GM21619 (cell line): ENCODE data around the gene MEGF11.
"Not testable (repeated sequence)": the region's sequence is repeated elsewhere in the genome, so short reads cannot be mapped to it uniquely, and the experiment has no call there.

Experiments used
- ATAC-seq: cut with Tn5 transposase; IDR thresholded peaks from one replicate; pipeline ENCODE4 v1.9.1; 2021; ENCODE audit not compliant: unreplicated experiment

The MEGF11 gene

DNA sequence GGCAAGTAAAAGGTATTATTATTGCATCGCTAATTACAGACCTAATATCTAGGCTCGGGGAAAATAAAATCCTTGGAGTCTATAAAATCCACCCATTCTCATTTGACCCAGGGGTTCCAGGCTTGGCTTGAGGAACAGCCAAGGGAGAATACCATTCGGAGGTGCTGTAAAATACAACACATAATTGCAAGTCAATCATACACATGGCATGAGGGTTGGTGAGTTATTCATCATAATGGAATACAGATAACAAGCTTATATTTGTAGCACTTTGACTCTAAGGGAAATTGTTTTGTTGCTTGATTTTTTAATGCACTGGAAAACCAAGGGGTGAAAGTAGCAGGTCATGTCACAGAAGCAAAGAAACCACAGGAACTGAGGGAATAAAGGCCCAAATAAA is 23.0 kb upstream of the MEGF11 start:
- ATAC-seq, result no peak

- ATAC-seq, result no peak
Measured at GRCh38 chr15:66275352-66275751, 21.8 kb upstream of the MEGF11 start.

- ATAC-seq, result no peak
Measured at GRCh38 chr15:66270932-66271331, 17.4 kb upstream of the MEGF11 start.

DNA sequence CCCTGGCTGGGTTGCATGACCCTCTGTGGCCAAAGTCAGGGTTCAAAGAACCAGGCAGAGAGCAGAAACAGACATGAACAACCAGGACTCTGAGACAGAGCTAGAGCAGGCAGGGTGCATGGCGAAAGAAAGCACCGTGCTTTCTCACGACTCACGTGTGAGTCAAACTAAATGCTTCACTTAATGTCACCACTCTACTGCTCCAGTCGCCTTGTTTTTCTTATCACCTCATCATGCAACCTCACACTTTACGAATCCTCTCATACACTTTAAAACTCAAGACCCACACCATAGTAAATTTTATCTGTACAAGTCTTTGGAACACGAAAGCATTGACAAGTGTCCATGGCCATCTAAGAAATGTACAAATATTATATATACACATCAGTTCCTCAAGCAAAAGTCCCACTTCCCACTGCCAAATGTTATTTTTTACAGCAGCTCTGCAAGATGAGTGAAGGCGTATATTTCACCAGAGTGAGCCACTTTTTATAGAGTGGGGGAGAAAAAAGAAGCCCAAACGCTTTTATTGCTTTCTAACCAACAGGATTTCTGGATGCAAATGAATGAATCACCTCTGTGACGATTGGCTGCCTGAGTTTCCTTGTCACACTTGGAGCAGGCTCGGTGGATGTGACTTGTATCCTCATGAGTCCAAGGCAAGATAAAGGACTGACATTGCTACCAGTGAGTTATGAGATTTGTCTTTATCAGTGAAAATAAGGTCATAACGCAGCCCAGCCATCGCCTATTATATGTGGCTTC is 16.0 kb upstream of the MEGF11 start:
- ATAC-seq, result no peak

DNA sequence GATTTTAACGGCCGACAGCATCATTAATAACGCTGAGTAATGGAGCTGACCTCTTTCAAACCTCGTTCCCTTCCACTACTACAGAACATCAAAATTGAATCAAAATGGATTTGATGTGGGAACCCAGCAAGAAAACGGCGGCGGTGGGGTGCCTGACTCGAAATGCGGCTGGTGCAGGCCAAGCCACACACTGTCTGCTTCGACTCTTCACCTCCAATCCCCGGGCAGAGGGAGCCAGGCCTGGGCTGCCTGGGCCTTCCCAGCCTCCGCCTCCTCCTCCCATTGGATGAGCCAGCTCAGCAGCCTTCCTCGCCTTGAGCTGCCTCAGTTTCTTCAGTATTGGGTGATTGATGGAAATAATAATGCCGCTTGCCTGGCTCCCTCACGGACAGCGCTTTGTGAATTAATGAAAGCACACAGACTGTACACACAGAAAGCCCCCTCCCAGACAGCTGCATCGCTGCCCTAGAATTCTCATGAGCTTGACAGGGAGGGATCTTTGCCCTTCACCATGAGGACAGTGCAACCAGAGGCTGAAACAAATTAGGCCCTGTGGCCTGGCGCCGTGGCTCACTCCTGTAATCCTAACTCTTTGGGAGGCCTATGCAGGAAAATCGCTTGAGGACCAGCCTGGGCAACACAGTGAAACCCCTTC is 11.4 kb upstream of the MEGF11 start:
- no peak for ATAC-seq

GRCh38 chr15:66262837-66263236 is 9.3 kb upstream of the MEGF11 start:
- ATAC-seq, result not testable (repeated sequence)

DNA sequence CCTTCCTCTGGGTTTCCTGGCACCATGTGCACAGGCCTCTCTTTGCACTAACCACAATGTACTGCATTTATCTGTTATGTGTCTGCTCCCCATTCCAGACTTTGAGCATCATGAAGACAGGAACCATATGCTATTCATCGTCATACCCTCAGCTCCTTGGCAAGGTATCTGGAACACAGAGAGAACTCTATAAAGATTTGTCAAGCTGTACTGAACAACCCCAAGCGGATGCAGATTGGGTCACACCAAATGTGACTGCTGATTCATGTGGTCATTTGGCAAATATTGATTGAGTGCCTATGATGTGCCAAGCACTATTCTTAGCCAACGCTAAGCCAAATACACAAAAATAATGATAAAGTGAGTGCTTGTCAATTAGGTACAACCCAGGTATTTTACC is 7.5 kb upstream of the MEGF11 start:
- ATAC-seq, result no peak

DNA sequence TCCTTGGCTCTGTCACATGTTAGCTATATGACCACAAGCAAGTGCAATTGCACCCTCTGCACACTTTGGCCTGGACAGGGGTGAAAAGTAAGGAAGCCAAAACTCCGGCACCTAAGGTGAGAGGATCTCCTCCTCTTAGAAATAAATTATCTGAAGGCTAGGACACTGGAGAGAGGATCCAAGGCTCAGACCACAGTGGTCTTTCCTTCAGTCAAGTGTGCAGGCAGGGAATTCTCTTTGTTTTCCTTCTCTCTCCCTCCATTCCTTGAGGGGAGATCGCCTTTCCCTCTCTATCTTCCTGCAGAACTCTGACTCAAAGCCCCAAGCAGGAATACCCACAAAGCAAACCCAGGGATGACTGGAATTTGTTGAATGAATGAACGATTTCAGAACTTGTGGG is 3.1 kb upstream of the MEGF11 start:
- ATAC-seq, result no peak

DNA sequence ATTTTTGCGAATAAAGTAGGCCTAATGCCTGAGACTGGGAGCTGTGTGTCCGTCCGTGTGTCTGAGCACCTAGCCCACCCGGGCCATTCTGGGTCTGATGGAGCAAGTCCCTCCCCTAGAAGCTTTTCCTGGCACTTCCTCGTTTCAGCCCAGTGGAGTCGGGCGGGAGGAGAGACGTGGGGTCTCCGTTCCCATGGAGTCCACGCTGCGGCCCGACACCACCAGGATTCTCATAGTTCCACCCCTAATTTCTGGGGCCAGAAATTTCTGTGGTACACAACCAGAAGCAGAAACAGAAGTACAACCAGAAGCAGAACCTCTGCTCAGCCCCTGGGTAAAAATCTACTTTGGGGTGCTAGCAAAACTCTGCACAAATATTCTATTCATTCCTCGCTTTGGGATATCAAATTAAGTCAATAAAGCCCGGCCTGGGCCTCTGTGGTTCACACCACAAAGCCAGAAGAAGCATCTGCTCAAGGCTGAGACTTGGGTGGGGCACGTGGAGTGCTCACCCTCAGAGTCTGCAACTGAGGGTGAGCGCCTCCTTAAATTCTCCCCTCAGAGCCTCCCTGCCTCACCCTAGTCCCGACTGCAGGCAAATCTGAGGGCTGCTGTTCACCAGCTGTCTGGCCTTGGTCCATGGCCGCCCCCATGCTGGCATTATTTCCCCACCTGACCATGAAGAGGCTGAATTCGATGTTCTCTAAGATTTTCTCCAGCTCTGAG is 1.6 kb upstream of the MEGF11 start:
- ATAC-seq, result no peak

- no peak for ATAC-seq
Measured at GRCh38 chr15:66254089-66254950, 770 bp upstream of the MEGF11 start.

DNA sequence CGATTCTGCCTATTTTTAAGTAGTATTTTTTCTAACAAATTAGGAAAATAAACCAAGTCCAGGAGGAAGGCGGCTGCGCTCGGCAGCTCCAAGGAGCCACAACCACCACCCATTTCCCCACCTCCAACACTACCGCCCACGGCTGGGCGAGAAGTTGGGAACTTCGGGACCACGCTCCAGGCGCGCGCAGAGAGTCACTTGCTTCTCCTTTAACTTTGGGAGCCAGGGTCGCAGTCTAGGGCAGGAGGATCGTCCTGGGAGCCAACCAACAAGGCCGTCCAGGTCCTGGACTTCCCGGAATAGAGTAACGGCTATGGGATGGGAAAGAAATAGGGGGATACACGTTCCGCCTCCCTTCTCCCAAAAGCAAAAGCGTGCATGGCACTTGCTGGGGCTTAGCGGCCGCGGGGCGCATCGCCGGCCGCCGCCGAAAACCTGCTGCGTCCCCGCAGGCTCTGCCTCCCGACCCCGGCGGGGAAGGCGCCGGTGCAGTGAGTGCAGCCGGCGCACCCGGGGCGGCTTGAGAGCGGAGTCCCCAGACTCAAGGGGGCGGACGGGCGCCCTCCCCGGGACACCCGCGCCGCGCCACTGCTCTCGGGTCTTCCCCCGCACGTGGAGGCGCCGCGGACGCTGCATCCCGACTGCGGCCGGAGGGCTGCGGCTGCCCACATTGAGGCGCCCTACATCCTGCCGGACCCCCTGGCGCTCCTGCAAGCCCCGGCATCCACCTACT is 699 bp downstream of the MEGF11 start:
- no peak for ATAC-seq

- no peak for ATAC-seq
Measured at GRCh38 chr15:66251790-66252684, 1.5 kb downstream of the MEGF11 start.

GRCh38 chr15:66251065-66251789 is 2.3 kb downstream of the MEGF11 start:
- ATAC-seq, result no peak

- no peak for ATAC-seq
Measured at GRCh38 chr15:66249605-66250174, 3.9 kb downstream of the MEGF11 start.

GRCh38 chr15:66246937-66247336 is 6.6 kb downstream of the MEGF11 start:
- no peak for ATAC-seq

- ATAC-seq, result not testable (repeated sequence)
Measured at GRCh38 chr15:66245832-66246231, 7.7 kb downstream of the MEGF11 start.

DNA sequence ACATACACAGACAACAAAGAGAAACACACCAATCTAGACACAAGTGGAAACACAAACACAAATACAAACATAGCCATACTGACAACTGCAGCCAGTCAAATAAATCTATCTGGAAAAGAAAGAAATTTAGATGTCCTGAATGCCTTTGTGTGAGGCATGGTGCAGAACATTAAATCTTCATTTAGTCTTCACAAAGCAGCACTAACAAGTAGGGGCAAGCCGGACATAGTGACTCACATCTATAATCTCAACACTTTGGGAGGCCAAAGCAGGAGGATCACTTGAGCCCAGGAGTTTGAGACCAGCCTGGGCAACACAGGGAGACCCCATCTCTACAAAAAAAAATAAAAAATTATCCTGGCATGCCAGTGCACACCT is 11.7 kb downstream of the MEGF11 start:
- ATAC-seq, result no peak

DNA sequence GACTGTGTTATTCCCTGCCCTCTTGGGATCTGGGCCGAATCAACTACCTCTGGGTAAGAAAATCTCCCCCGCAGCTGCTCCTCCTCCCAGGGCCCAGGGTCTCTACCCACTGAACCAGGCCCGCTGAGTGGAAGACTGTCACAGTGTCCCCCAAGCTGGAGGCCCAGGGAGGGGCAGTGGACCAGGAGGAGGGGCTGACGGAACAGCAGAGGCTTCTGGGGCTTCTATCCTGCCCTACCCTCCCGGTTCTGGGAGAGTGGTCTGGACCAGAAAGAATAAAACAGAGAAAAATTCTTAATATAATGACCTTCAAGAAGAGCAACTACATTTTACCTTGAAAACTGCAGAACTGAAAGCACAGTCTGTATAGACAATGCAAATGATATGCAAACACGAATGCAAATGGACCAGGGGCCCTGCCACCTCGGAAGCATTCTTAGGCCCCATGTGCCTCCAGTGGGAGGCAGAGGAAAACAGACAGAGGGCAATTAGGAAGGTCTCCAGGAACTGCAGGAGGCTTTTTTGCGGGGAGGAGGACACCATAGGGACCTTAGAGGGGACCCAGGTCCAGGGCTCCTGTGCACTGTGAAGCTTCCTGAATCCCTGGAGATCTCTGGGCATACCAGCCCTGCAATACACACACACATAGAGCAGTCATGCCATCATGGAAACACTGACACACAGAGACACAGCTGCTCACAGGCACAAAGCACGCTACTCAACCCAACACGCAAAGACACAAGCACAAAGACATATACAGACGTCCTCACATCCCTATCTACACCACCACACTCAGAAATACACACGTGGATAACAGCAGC is 12.3 kb downstream of the MEGF11 start:
- no peak for ATAC-seq
